Thyroid gland (tissue), 4 donors: ENCODE measurements around the gene EPHX1.

Experiments
- POLR2A ChIP-seq, 2 donors: fragments of 450-650 bp; IDR thresholded peaks; one replicate each; pipeline ENCODE4 v1.6.1; 2017; ENCODE audit warnings: antibody characterized with exemption in 2 of 2, mild to moderate bottlenecking in 2 of 2, moderate library complexity in 1 of 2
- TF ChIP-seq, protein P1 (sequence below), 6 experiments: fragments of 200-600 bp in 3 of 6; fragments of 450-650 bp in 3 of 6; sonication (generic) in 3 of 6; IDR thresholded peaks; one replicate each; pipeline ENCODE4 v1.5.1; 2016 to 2019; ENCODE audit warnings: antibody characterized with exemption in 6 of 6, mild to moderate bottlenecking in 2 of 6, inconsistent platforms in 1 of 6, moderate library complexity in 1 of 6

DNA sequence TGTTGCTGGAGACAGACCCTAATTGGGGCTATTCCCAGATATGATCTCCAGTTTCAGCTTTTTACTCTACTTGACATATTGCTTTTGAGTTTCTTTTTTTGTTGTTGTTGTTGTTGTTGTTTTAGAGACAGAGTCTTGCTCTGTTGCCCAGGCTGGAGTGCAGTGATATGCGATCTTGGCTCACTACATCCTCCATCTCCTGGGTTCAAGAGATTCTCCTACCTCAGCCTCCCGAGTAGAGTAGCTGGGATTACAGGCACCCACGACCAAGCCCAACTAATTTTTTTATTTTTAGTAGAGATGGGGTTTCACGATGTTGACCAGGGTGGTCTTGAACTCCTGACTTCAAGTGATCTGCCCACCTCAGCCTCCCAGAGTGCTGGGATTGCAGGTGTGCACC lies 33.6 kb upstream of the EPHX1 start:
- TF ChIP-seq, protein P1, sequence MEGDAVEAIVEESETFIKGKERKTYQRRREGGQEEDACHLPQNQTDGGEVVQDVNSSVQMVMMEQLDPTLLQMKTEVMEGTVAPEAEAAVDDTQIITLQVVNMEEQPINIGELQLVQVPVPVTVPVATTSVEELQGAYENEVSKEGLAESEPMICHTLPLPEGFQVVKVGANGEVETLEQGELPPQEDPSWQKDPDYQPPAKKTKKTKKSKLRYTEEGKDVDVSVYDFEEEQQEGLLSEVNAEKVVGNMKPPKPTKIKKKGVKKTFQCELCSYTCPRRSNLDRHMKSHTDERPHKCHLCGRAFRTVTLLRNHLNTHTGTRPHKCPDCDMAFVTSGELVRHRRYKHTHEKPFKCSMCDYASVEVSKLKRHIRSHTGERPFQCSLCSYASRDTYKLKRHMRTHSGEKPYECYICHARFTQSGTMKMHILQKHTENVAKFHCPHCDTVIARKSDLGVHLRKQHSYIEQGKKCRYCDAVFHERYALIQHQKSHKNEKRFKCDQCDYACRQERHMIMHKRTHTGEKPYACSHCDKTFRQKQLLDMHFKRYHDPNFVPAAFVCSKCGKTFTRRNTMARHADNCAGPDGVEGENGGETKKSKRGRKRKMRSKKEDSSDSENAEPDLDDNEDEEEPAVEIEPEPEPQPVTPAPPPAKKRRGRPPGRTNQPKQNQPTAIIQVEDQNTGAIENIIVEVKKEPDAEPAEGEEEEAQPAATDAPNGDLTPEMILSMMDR (IDR thresholded peaks at IDR 0.05), result no peak
- TF ChIP-seq POLR2A (IDR thresholded peaks at IDR 0.05), result no peak
